ENCODE results near the gene PSME3.

Gene PSME3

GRCh38 chr17:42806249-42806648 is 26.9 kb upstream of the PSME3 start:
- ChIA-PET CTCF (interaction anchor here (1.1 to 4.8 kb wide), 4 partner anchors 13 to 34 kb away, joined by 3 to 37 read pairs (median 5); partner anchors contain the start of gene BECN1), POLR2A (interaction anchor here (0.7 kb wide), 2 partner anchors 14 to 229 kb away, joined by 3 to 5 read pairs; partner anchors contain the start of gene PSMC3IP)
- TF ChIP-seq CTCF (IDR thresholded peaks at IDR 0.05; ENCODE audit: control extremely low read depth, extremely low read depth, low read depth, missing control alignments) = no peak
- DNase-seq (ENCODE audit: extremely low spot score) = no peak

- ChIA-PET CTCF (interaction anchor here (1.2 to 3.0 kb wide), 5 partner anchors 11 to 28 kb away, joined by 3 to 19 read pairs (median 8); partner anchors contain the start of genes BECN1 and WNK4), POLR2A (no interaction called here)
- TF ChIP-seq CTCF (IDR thresholded peaks at IDR 0.05; ENCODE audit: control extremely low read depth, extremely low read depth, low read depth, missing control alignments) = no peak
- no peak for DNase-seq (ENCODE audit: extremely low spot score)
Measured at GRCh38 chr17:42809250-42809649, 23.9 kb upstream of the PSME3 start.

- TF ChIP-seq CTCF (IDR thresholded peaks at IDR 0.05; ENCODE audit: control extremely low read depth, extremely low read depth, low read depth, missing control alignments) = no peak
- DNase-seq (ENCODE audit: extremely low spot score) = no peak
- CTCF ChIA-PET = interaction anchor here (1.2 to 2.8 kb wide), 4 partner anchors 10 to 579 kb away, joined by 3 to 19 read pairs (median 6); partner anchors contain the start of gene BECN1
- POLR2A ChIA-PET = no interaction called here
Measured at GRCh38 chr17:42814633-42815399, 18.4 kb upstream of the PSME3 start.

GRCh38 chr17:42817866-42818265 is 15.3 kb upstream of the PSME3 start:
- no peak for DNase-seq (ENCODE audit: extremely low spot score)
- ChIA-PET POLR2A (interaction anchor here (0.6 kb wide), 1 partner anchor 93 kb away, joined by 3 read pairs; no protein-coding TSS in a partner anchor), CTCF (interaction anchor here (1.0 to 5.4 kb wide), 7 partner anchors 11 to 213 kb away, joined by 3 to 37 read pairs (median 4); partner anchors contain the start of genes COA3, PSME3, PTGES3L and RUNDC1)
- no peak for TF ChIP-seq CTCF (IDR thresholded peaks at IDR 0.05; ENCODE audit: control extremely low read depth, extremely low read depth, low read depth, missing control alignments)

GRCh38 chr17:42818379-42818778 is 14.8 kb upstream of the PSME3 start:
- CTCF ChIA-PET = interaction anchor here (0.5 to 5.4 kb wide), 12 partner anchors 12 to 533 kb away, joined by 3 to 37 read pairs (median 4); partner anchors contain the start of genes COA3, PSMC3IP, PSME3 and PTGES3L
- no peak for TF ChIP-seq CTCF (IDR thresholded peaks at IDR 0.05; ENCODE audit: control extremely low read depth, extremely low read depth, low read depth, missing control alignments)
- POLR2A ChIA-PET = interaction anchor here (0.6 kb wide), 1 partner anchor 93 kb away, joined by 3 read pairs; no protein-coding TSS in a partner anchor
- DNase-seq (ENCODE audit: extremely low spot score) = no peak

GRCh38 chr17:42819939-42820535 is 13.2 kb upstream of the PSME3 start:
- peak; percentile 72 for TF ChIP-seq CTCF (IDR thresholded peaks at IDR 0.05; ENCODE audit: control extremely low read depth, extremely low read depth, low read depth, missing control alignments)
- DNase-seq (ENCODE audit: extremely low spot score) = peak; percentile 62
- CTCF ChIA-PET = interaction anchor here (0.8 to 6.6 kb wide), 22 partner anchors 9 to 242 kb away, joined by 3 to 80 read pairs (median 4); partner anchors contain the start of genes COA3, PSMC3IP, PSME3 and RPL27
- POLR2A ChIA-PET = no interaction called here

Measured in GM10248 (cell line).